Omental fat pad (tissue), 4 donors: ENCODE data around the gene FAM110C. TPM values are rescaled to one million over a fixed set of nuclear protein-coding genes. Genes with fewer than 3 reads are reported as not detected.

ENCODE experiments used
- ATAC-seq: fragments of 150-250 bp; one replicate; pipeline ENCODE4 v1.9.1; 2016; ENCODE audit warnings: mild to moderate bottlenecking, moderate library complexity; ENCODE audit not compliant: low FRiP score
- DNase-seq: peaks from one replicate; pipeline ENCODE4 v3.0.0-alpha.2; 2019; ENCODE audit warnings: low spot score
- CTCF ChIP-seq, 3 donors: fragments of 450-650 bp; IDR thresholded peaks; one replicate each; pipeline ENCODE4 v1.5.1; 2016 to 2017; ENCODE audit warnings: antibody characterized with exemption in 3 of 3, mild to moderate bottlenecking in 3 of 3, moderate library complexity in 2 of 3
- total RNA-seq, 4 donors: library from RNA; depleted of rRNA; stranded (reverse); fragments of >200 nt; gene quantifications; one replicate each; pipeline ENCODE4 v1.1.0, GENCODE V29; 2016

FAM110C gene
- total RNA-seq, result 10 to 100 TPM in 2 of 4 donors, 1 to 10 TPM in 1, under 1 TPM in 1; 0.63 to 78.6 (median 18.0) TPM

GRCh38 chr2:46471-47345 is at the start of gene FAM110C:
Gene FAM110C (minus strand): TSS chr2:46505. CDS start chr2:46385, 120 bp downstream.
- ATAC-seq, result peak; percentile 85
- no peak for DNase-seq
- TF ChIP-seq CTCF (IDR thresholded peaks at IDR 0.05), result no peak

- DNase-seq (no peak), ATAC-seq (no peak)
- TF ChIP-seq CTCF (IDR thresholded peaks at IDR 0.05), result no peak
These were observed 46.0 kb upstream of the FAM110C start for GRCh38 chr2:92326-92725.

GRCh38 chr2:90645-91312 is 44.5 kb upstream of the FAM110C start:
- no peak for ATAC-seq
- DNase-seq, result no peak
- TF ChIP-seq CTCF (IDR thresholded peaks at IDR 0.05), result no peak

DNA sequence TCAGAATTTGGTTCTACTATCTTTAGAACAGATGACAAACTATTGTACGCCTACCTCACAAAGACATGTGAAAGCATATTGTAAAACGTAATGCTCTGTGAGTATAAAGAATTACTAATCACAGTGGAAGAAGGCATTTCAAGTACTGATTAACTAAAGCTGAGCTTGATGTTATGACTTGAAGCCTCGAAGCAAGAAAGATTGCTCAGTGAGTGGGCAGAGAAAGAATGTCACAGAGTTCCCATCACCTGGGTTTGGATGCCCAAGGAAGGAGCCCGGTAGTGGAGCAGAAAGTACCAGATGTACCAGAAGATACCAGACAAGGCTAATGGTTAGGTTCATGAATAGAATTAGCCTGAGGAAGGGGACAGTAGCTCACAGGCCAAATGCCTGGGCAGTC is 39.5 kb upstream of the FAM110C start:
- no peak for DNase-seq
- TF ChIP-seq CTCF (IDR thresholded peaks at IDR 0.05), result no peak
- ATAC-seq, result no peak

- TF ChIP-seq CTCF (IDR thresholded peaks at IDR 0.05), result no peak
- no peak for ATAC-seq
- DNase-seq, result no peak
These were observed 37.8 kb upstream of the FAM110C start for GRCh38 chr2:84121-84520.

- no peak for TF ChIP-seq CTCF (IDR thresholded peaks at IDR 0.05)
- ATAC-seq (no peak), DNase-seq (no peak)
These were observed 34.8 kb upstream of the FAM110C start for GRCh38 chr2:80971-81736.
